ACC112 (cell line): ENCODE measurements around the gene KLHL17.
A peak's percentile ranks its signal among the peaks of the same experiment; 100 is the strongest.
"Not testable (repeated sequence)": the region's sequence is repeated elsewhere in the genome, so short reads cannot be mapped to it uniquely, and the experiment has no call there.

Source experiments
- H2AFZ ChIP-seq: fragments of 200-600 bp; sonication (generic); one replicate; pipeline ENCODE4 v1.6.0; 2017; ENCODE audit warnings: antibody characterized with exemption, low read length; ENCODE audit not compliant: unreplicated experiment
- H3K27ac ChIP-seq: fragments of 200-600 bp; sonication (generic); 2 replicates; pipeline ENCODE4 v1.5.1; 2014; ENCODE audit warnings: low read depth, mild to moderate bottlenecking, antibody characterized with exemption, low read length, moderate library complexity
- H3K27me3 ChIP-seq: fragments of 200-600 bp; sonication (generic); 2 replicates; pipeline ENCODE4 v1.6.1; 2014; ENCODE audit warnings: mild to moderate bottlenecking, antibody characterized with exemption, low read length, moderate library complexity, mixed read lengths; ENCODE audit not compliant: insufficient read depth
- H3K36me3 ChIP-seq: fragments of 200-600 bp; sonication (generic); 2 replicates; pipeline ENCODE4 v1.6.1; 2016; ENCODE audit warnings: mild to moderate bottlenecking, antibody characterized with exemption, low read length, moderate library complexity, mixed read lengths; ENCODE audit not compliant: insufficient read depth
- H3K4me1 ChIP-seq: fragments of 200-600 bp; sonication (generic); one replicate; pipeline ENCODE4 v1.6.1; 2016; ENCODE audit warnings: low read length, mixed read lengths; ENCODE audit not compliant: insufficient read depth, unreplicated experiment, control insufficient read depth
- H3K4me3 ChIP-seq: fragments of 200-600 bp; sonication (generic); 2 replicates; pipeline ENCODE4 v1.5.1; 2014; ENCODE audit warnings: mild to moderate bottlenecking, low read depth, low read length
- H3K79me2 ChIP-seq: fragments of 200-600 bp; sonication (generic); one replicate; pipeline ENCODE4 v1.6.0; 2016; ENCODE audit warnings: low read length; ENCODE audit not compliant: control insufficient read depth, unreplicated experiment, insufficient read depth

KLHL17 gene

DNA sequence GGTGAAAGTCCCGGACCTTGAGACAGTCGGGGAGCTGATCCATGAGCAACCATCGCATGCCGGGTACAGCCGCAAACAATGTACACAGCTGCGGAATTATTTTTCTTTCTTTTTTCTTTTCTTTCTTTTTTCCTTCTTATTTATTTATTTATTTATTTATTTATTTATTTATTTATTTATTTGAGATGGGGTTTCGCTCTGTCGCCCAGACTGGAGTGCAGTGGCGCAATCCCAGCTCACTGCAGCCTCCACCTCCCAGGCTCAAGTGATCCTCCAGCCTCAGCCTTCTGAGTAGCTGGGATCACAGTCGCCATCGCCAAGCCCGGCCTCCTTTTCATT, 24.1 kb downstream of the KLHL17 start:
- H3K4me1 ChIP-seq = no peaks in the 10 kb centered on the region
- H2AFZ ChIP-seq = no peak overlapping the region
- H3K27ac ChIP-seq = no peak overlapping the region
- peaks cover 14% of the 10 kb centered on the region; the same call in 1 of the 2 replicates for H3K27me3 ChIP-seq
- H3K79me2 ChIP-seq = no peaks in the 10 kb centered on the region
- peak overlapping the region; percentile 58; the same call in 1 of the 2 replicates for H3K4me3 ChIP-seq
- H3K36me3 ChIP-seq = no peaks in the 10 kb centered on the region

- Histone ChIP-seq H3K4me3 (no peak overlapping the region), H3K27ac (no peak overlapping the region)
Measured at GRCh38 chr1:985126-985525, 24.7 kb downstream of the KLHL17 start.

GRCh38 chr1:988061-988460, 27.7 kb downstream of the KLHL17 start:
- H3K36me3 ChIP-seq, H3K4me3 ChIP-seq, H3K79me2 ChIP-seq, H3K27ac ChIP-seq, H3K4me1 ChIP-seq, H3K27me3 ChIP-seq, H2AFZ ChIP-seq: not testable (repeated sequence)

More at GRCh38 chr1:985126-985525, 24.7 kb downstream of the KLHL17 start:
- no peak overlapping the region for H2AFZ ChIP-seq
- no peaks in the 10 kb centered on the region for H3K79me2 ChIP-seq
- peaks cover 16% of the 10 kb centered on the region; the same call in 1 of the 2 replicates for H3K27me3 ChIP-seq
- H3K4me1 ChIP-seq = no peaks in the 10 kb centered on the region
- H3K36me3 ChIP-seq = no peaks in the 10 kb centered on the region

GRCh38 chr1:991275-991674, 30.9 kb downstream of the KLHL17 start:
- H2AFZ ChIP-seq, H3K27ac ChIP-seq, H3K4me1 ChIP-seq, H3K4me3 ChIP-seq, H3K79me2 ChIP-seq, H3K36me3 ChIP-seq, H3K27me3 ChIP-seq: not testable (repeated sequence)

- no peak overlapping the region for H3K4me3 ChIP-seq
- H3K27ac ChIP-seq = no peak overlapping the region
- no peaks in the 10 kb centered on the region for H3K36me3 ChIP-seq
- no peaks in the 10 kb centered on the region for H3K4me1 ChIP-seq
- H2AFZ ChIP-seq = no peak overlapping the region
- no peaks in the 10 kb centered on the region for H3K79me2 ChIP-seq
- peaks cover 9% of the 10 kb centered on the region; the same call in 1 of the 2 replicates for H3K27me3 ChIP-seq
Measured at GRCh38 chr1:991895-992294, 31.5 kb downstream of the KLHL17 start.

GRCh38 chr1:992362-992761, 32.0 kb downstream of the KLHL17 start:
- H2AFZ ChIP-seq = no peak overlapping the region
- no peak overlapping the region for H3K4me3 ChIP-seq
- no peaks in the 10 kb centered on the region for H3K79me2 ChIP-seq
- no peak overlapping the region for H3K27ac ChIP-seq
- H3K27me3 ChIP-seq = peaks cover 9% of the 10 kb centered on the region; the same call in 1 of the 2 replicates
- H3K4me1 ChIP-seq = no peaks in the 10 kb centered on the region
- no peaks in the 10 kb centered on the region for H3K36me3 ChIP-seq

DNA sequence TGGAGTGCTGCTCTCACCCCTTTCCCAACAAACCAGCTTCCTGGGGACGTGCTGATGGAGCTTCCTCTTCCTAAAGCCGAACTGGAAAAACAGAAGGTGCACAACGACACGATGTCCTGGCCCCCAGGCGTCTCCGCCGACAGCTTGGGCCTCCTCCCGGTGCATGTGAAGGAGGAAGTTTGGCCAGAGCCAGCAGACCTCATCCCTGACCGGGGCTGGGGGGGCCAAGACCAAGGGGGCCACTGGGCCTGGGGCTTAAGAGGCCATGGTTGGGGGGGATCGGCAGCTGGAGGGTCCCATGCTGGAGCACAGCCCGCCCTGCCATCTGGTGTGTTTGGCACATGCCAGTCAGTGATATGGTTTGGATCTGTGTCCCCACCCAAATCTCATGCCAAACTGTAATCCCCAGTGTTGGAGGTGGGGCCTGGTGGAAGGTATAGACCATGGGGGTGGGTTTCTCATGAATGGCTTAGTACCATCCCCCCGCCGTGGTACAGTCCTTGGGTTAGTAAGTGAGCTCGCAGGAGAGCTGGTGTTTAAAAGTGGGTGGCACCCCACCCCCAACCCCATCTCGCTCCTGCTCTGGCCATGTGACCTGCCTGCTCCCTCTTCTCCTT, 33.1 kb downstream of the KLHL17 start:
- no peak overlapping the region for H3K4me3 ChIP-seq
- H2AFZ ChIP-seq = no peak overlapping the region
- no peaks in the 10 kb centered on the region for H3K79me2 ChIP-seq
- no peak overlapping the region for H3K27ac ChIP-seq
- H3K36me3 ChIP-seq = no peaks in the 10 kb centered on the region
- H3K4me1 ChIP-seq = no peaks in the 10 kb centered on the region
- H3K27me3 ChIP-seq = peaks cover 9% of the 10 kb centered on the region; the same call in 1 of the 2 replicates

DNA sequence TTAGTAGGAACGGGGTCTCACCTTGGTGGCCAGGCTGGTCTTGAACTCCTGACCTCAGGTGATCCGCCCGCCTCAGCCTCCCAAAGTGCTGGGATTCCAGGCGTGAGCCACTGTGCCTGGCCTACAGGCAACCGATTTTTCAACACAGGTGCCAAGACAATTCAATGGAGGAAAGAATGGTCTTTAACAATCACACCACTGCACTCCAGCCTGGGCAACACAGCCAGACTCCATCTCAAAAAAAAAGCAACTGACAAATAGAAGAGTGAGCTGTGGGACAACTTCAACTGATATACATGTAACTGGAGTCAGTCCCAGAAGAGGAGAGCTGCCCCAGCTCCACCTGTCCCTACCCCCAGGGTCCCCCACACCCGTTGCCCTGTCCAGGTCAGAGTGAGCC, 34.2 kb downstream of the KLHL17 start:
- not testable (repeated sequence) for H2AFZ ChIP-seq, H3K36me3 ChIP-seq, H3K79me2 ChIP-seq, H3K4me3 ChIP-seq, H3K27ac ChIP-seq, H3K27me3 ChIP-seq, H3K4me1 ChIP-seq

DNA sequence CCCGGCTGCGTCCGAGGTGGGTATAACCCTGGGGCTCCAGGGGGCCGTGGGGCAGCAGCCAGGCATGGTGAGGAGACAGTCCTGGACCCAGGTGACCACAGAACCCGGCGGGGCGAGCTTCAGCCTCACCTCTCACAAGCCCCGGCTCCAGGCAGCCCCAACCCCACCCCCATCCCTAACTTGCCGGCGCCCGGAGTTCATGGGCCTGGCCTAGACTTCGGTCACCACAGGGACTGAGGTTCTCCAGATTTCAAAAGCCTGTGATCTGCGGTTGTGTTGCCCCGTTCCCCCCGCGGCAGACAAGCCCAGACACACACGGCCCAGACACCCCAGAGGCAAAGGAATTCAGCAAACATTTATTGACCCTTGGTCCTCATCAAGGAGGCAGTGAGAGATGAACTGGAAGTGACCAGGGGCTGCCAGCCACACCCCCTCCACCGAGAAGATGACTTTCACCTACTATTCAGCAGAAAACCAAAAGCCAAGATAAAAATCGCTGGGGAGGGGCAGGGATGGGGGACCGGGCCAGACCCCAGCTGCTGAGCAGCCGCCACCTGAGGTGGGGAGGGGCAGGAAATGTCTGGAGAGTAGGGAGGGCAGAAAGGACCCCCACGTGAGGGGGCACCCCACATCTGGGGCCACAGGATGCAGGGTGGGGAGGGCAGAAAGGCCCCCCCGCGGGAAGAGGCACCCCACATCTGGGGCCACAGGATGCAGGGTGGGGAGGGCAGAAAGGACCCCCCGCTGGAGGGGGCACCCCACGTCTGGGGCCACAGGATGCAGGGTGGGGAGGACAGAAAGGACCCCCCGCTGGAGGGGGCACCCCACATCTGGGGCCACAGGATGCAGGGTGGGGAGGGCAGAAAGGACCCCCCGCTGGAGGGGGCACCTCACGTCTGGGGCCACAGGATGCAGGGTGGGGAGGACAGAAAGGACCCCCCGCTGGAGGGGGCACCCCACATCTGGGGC, 35.6 kb downstream of the KLHL17 start:
- Histone ChIP-seq H3K4me3 (no peak overlapping the region), H3K4me1 (no peaks in the 10 kb centered on the region), H3K79me2 (peaks cover 5% of the 10 kb centered on the region), H3K36me3 (no peaks in the 10 kb centered on the region), H3K27me3 (peaks cover 3% of the 10 kb centered on the region; the same call in 1 of the 2 replicates), H3K27ac (no peak overlapping the region), H2AFZ (no peak overlapping the region)

DNA sequence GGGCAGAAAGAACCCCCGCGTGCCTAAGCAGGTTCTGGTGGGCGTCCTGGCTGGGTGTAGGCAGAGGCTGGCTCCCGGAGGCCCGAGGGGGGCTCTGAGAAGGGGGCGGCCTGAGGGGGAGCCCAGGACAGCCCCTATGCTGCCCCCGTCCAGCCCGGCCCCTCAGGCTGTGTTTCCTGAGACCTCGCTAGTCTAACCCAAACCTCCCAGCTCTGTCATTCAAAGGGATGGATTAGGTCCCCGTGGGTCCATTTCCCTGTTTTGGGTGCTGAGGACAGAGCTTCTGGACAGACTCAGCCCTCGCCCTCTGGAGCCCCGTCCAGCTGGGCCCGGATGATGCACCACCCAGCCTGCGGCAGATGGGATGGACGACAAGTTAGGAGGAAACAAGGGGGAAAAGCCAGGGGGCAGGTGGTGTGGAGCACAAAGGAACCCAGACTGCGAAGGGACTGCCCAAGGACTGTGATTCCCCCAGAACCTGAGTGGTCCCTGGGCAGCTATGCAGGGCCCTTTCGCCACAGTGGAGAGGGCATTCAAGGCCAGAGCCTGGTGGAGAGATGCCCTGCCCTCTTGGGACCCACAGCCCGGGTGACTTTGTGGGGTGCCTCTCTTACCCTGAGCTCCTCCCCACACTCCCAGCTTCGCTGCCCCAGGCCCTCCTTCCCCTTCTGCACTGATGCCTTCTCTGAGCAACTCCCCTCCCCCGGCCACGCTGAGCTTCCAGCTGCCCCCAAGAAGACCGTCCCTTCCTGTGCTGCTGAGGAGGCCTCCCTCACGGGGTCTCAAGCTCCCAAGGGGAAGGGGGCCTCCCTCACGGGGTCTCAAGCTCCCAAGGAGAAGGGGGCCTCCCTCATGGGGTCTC, 36.7 kb downstream of the KLHL17 start:
- peaks cover 3% of the 10 kb centered on the region; the same call in 1 of the 2 replicates for H3K27me3 ChIP-seq
- no peak overlapping the region for H2AFZ ChIP-seq
- no peaks in the 10 kb centered on the region for H3K36me3 ChIP-seq
- H3K27ac ChIP-seq = no peak overlapping the region
- peaks cover 5% of the 10 kb centered on the region for H3K79me2 ChIP-seq
- no peak overlapping the region for H3K4me3 ChIP-seq
- H3K4me1 ChIP-seq = no peaks in the 10 kb centered on the region
